ENCODE results near the gene PCMTD2. TPM values are rescaled to one million over a fixed set of nuclear protein-coding genes. Genes with fewer than 3 reads are reported as not detected.

The PCMTD2 gene
- total and polyA plus RNA-seq, 2 of the 8 experiments (the other 6 are each of a cell fraction or from before 2014, with no cell fraction given): 21.4 to 55.1 TPM

DNA sequence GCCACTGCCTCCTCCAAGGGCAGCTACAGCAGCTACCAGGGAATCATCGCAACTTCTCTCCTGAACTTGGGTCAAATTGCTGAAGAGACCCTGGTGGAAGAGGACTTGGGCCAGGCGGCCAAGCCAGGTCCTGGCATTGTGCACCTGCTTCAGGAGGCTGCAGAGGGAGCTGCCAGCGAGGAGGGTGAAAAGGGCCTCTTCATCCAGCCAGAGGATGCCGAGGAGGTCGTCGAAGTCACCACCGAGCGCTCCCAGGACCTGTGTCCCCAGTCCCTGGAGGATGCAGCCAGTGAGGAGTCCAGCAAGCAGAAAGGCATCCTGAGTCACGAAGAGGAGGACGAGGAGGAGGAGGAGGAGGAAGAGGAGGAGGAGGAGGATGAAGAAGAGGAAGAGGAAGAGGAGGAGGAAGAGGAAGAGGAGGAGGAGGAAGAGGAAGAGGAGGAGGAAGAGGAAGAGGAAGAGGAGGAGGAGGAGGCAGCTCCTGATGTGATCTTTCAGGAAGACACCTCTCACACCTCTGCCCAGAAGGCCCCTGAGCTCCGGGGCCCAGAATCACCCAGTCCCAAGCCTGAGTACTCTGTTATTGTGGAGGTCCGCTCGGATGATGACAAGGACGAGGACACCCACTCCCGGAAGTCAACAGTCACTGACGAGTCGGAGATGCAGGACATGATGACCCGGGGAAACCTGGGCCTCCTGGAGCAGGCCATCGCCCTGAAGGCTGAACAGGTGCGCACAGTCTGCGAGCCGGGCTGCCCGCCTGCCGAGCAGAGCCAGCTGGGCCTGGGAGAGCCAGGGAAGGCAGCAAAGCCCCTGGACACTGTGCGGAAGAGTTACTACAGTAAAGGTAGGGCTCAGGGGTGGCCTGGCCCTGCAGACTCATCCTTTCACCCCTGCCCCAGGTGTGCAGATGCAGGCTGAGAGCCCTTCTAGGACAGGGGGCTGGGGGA lies 47.6 kb upstream of the PCMTD2 start:
- CTCF ChIA-PET (ENCODE audit: partially characterized antibody): interaction anchor here (1.1 to 1.5 kb wide), 2 partner anchors 15 to 21 kb away, joined by 3 to 7 read pairs; no protein-coding TSS in a partner anchor
- H2BK12ac ChIP-seq (ENCODE audit: low read depth, low read length): no peak overlapping the region

More for the DNA sequence above, 47.6 kb upstream of the PCMTD2 start:
- Histone ChIP-seq H4K91ac (replicated peaks; ENCODE audit: insufficient read length, low read length) (no peak overlapping the region), H3K4me1 (replicated peaks in 1 of 4; ENCODE audit: control insufficient read depth in 3 of 4, insufficient read depth in 4 of 4, low read length in 3 of 4) (peaks cover 0 to 3% (median 0%) of the 10 kb centered on the region in 4 experiments; a peak in 2 of 7 replicates), H2BK15ac (ENCODE audit: low read length) (no peak overlapping the region), H3K36me3 (ENCODE audit: control insufficient read depth in 2 of 4, insufficient read depth in 4 of 4, low read length in 3 of 4) (no peaks in the 10 kb centered on the region), H4K8ac (ENCODE audit: extremely low read depth, insufficient read depth, low read length) (no peak overlapping the region), H2AK5ac (ENCODE audit: low read depth, low read length) (no peak overlapping the region), H3K23me2 (ENCODE audit: low read depth, low read length) (no peaks in the 10 kb centered on the region), H3K18ac (ENCODE audit: extremely low read depth, low read length) (no peak overlapping the region), H3K4me2 (ENCODE audit: insufficient read depth in 1 of 2, low read depth in 2 of 2, low read length in 2 of 2) (no peak overlapping the region), H3K23ac (ENCODE audit: insufficient read length) (no peak overlapping the region), H3K79me1 (ENCODE audit: low read depth, low read length) (no peaks in the 10 kb centered on the region), H2AFZ (ENCODE audit: low read length) (no peak overlapping the region), H4K5ac (ENCODE audit: insufficient read length, low read depth, low read length) (no peak overlapping the region), H2BK20ac (ENCODE audit: low read length) (no peak overlapping the region), H2BK5ac (ENCODE audit: low read depth, low read length) (no peak overlapping the region), H3K4ac (replicated peaks; ENCODE audit: insufficient read length, low read depth, low read length) (no peak overlapping the region), H3K9me3 (ENCODE audit: insufficient read depth in 2 of 2, low read depth in 1 of 2, low read length in 1 of 2) (no peaks in the 10 kb centered on the region), H3K14ac (ENCODE audit: insufficient read length) (no peak overlapping the region), H3K56ac (replicated peaks; ENCODE audit: insufficient read length, low read depth, low read length) (no peak overlapping the region), H2BK120ac (replicated peaks; ENCODE audit: low read depth, low read length) (no peak overlapping the region), H3K9ac (replicated peaks in 1 of 4; ENCODE audit: extremely low read depth in 1 of 4, low read depth in 3 of 4, low read length in 3 of 4) (no peak overlapping the region), H3K27me3 (replicated peaks in 1 of 4; ENCODE audit: control insufficient read depth in 3 of 4, extremely low read depth in 1 of 4, insufficient read depth in 3 of 4, low read length in 3 of 4) (no peaks in the 10 kb centered on the region), H3K79me2 (ENCODE audit: control insufficient read depth in 1 of 2, insufficient read depth in 2 of 2, low read length in 2 of 2) (no peaks in the 10 kb centered on the region), H4K20me1 (replicated peaks in 1 of 2; ENCODE audit: control insufficient read depth in 1 of 2, insufficient read depth in 2 of 2, low read length in 2 of 2) (peaks cover 0 to 3% of the 10 kb centered on the region in 2 experiments), H3K27ac (ENCODE audit: low read depth, low read length) (no peak overlapping the region), H3K4me3 (ENCODE audit: extremely low read depth in 1 of 4, insufficient read depth in 2 of 4, low read depth in 3 of 4, low read length in 4 of 4) (no peak overlapping the region)
- DNase-seq (ENCODE audit: low read depth in 1 of 2, low spot score in 2 of 2) (no peak), FAIRE-seq (no peak)
- POLR2A ChIA-PET (ENCODE audit: partially characterized antibody): no interaction called here
- TF ChIP-seq EP300 (IDR thresholded peaks at IDR 0.05; ENCODE audit: borderline replicate concordance in 1 of 2, low read depth in 2 of 2, low read length in 2 of 2) (no peak), SUZ12 (IDR thresholded peaks at IDR 0.05; ENCODE audit: low read length) (no peak), GABPA (IDR thresholded peaks at IDR 0.05; ENCODE audit: borderline replicate concordance, insufficient read depth, low read length) (no peak), RAD21 (IDR thresholded peaks at IDR 0.05 in 1 of 2, conservative IDR thresholded peaks at IDR 0.05 in 1 of 2; ENCODE audit: low read depth in 2 of 2, low read length in 2 of 2) (no peak), SP1 (IDR thresholded peaks at IDR 0.05; ENCODE audit: low read depth, low read length) (no peak), CHD1 (IDR thresholded peaks at IDR 0.05; ENCODE audit: low read depth, low read length) (no peak), TAF1 (IDR thresholded peaks at IDR 0.05; ENCODE audit: low read depth, low read length) (no peak), GTF2F1 (IDR thresholded peaks at IDR 0.05; ENCODE audit: borderline replicate concordance, low read depth, low read length) (no peak), RXRA (IDR thresholded peaks at IDR 0.05; ENCODE audit: insufficient read depth, low read depth, low read length) (no peak)
- TF ChIP-seq, protein P1, sequence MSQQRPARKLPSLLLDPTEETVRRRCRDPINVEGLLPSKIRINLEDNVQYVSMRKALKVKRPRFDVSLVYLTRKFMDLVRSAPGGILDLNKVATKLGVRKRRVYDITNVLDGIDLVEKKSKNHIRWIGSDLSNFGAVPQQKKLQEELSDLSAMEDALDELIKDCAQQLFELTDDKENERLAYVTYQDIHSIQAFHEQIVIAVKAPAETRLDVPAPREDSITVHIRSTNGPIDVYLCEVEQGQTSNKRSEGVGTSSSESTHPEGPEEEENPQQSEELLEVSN (IDR thresholded peaks at IDR 0.05): no peak
- WGBS, 2 experiments (ENCODE audit: extremely low coverage in 1 of 2, insufficient coverage in 1 of 2, insufficient read length in 1 of 2, insufficient replicate concordance in 2 of 2, low coverage in 1 of 2, low lambda C conversion rate in 2 of 2, missing lambda C conversion rate in 1 of 2): 90% methylated on average over 25 of the region's 25 CpGs; no CpG with 5 or more reads in 1 of the 2 experiments
